Erythroblast (primary cell): ENCODE data around the gene RAB30.

Experiments used
- DNase-seq, 2 experiments: peaks; one replicate each; lab custom pipeline; 2025; lab: John Stamatoyannopoulos, UW
- GATA1 ChIP-seq: IDR thresholded peaks from 2 replicates; pipeline ENCODE4 v1.6.1; 2011; ENCODE audit warnings: low read depth, mild to moderate bottlenecking, control low read depth, low read length, moderate library complexity
- POLR2A ChIP-seq: IDR thresholded peaks from 2 replicates; pipeline ENCODE4 v1.6.1; 2011; ENCODE audit warnings: mild to moderate bottlenecking, low read length

Gene RAB30

GRCh38 chr11:82936261-82936660 lies 135.4 kb downstream of the RAB30 start:
- no peak for TF ChIP-seq POLR2A
- no peak for TF ChIP-seq GATA1
- DNase-seq: no peak

GRCh38 chr11:82932564-82932963 lies 139.1 kb downstream of the RAB30 start:
- DNase-seq: peak in 1 of 2 experiments; percentile 26
- TF ChIP-seq GATA1 (no peak), POLR2A (no peak)

- TF ChIP-seq POLR2A: no peak
- no peak for TF ChIP-seq GATA1
- no peak for DNase-seq
Measured at GRCh38 chr11:82930734-82931133, 141.0 kb downstream of the RAB30 start.

GRCh38 chr11:82930229-82930628 lies 141.5 kb downstream of the RAB30 start:
- TF ChIP-seq GATA1: no peak
- TF ChIP-seq POLR2A: no peak
- no peak for DNase-seq

GRCh38 chr11:82929121-82929520 lies 142.6 kb downstream of the RAB30 start:
- no peak for DNase-seq
- TF ChIP-seq POLR2A: no peak
- TF ChIP-seq GATA1: no peak

- peak; percentile 57 to 75 for DNase-seq
- TF ChIP-seq POLR2A (no peak), GATA1 (no peak)
Measured at GRCh38 chr11:82927264-82927880, 144.3 kb downstream of the RAB30 start.

GRCh38 chr11:82924522-82925224 lies 147.0 kb downstream of the RAB30 start:
- no peak for DNase-seq
- no peak for TF ChIP-seq GATA1
- TF ChIP-seq POLR2A: no peak
